SU-DHL-6 (cell line): ENCODE data around the gene RND1.

Experiments used
- H2AFZ ChIP-seq: fragments of 200-600 bp; sonication (generic); 2 replicates; pipeline ENCODE4 v1.6.1; 2014; ENCODE audit warnings: low read depth, mild to moderate bottlenecking, moderate library complexity, mixed read lengths, antibody characterized with exemption, low read length; ENCODE audit not compliant: severe bottlenecking
- H3F3A ChIP-seq: fragments of 200-600 bp; shearing (Covaris generic); 2 replicates; pipeline ENCODE4 v1.6.0; 2016; ENCODE audit warnings: antibody characterized with exemption, mild to moderate bottlenecking; ENCODE audit not compliant: insufficient read depth
- H3K27ac ChIP-seq: fragments of 200-600 bp; sonication (generic); 2 replicates; pipeline ENCODE4 v1.5.1; 2016; ENCODE audit warnings: low read depth, mild to moderate bottlenecking, low read length, moderate library complexity, mixed read lengths
- H3K27me3 ChIP-seq: fragments of 200-600 bp; sonication (generic), shearing (Covaris generic); 2 replicates; pipeline ENCODE4 v1.6.0; 2014; ENCODE audit warnings: mild to moderate bottlenecking, low read length
- H3K36me3 ChIP-seq: fragments of 200-600 bp; sonication (generic); 2 replicates; pipeline ENCODE4 v1.6.1; 2014; ENCODE audit warnings: mild to moderate bottlenecking, low read length, mixed read lengths
- H3K4me2 ChIP-seq: fragments of 300-600, 200-600 bp; shearing (Covaris generic), sonication (generic); 2 replicates; pipeline ENCODE4 v1.6.0; 2014; ENCODE audit warnings: low read length, low read depth, mild to moderate bottlenecking; ENCODE audit not compliant: poor library complexity, severe bottlenecking
- H3K4me3 ChIP-seq: fragments of 200-600 bp; sonication (generic); 2 replicates; pipeline ENCODE4 v1.5.1; 2014; ENCODE audit warnings: antibody characterized with exemption, low read length, mild to moderate bottlenecking, mixed read lengths; ENCODE audit not compliant: insufficient read depth, poor library complexity, severe bottlenecking
- H3K79me2 ChIP-seq: fragments of 200-600 bp; sonication (generic); 2 replicates; pipeline ENCODE4 v1.6.1; 2014; ENCODE audit warnings: mild to moderate bottlenecking, low read length, moderate library complexity; ENCODE audit not compliant: insufficient read depth
- H3K9ac ChIP-seq: fragments of 200-600 bp; sonication (generic); 2 replicates; pipeline ENCODE4 v1.7.0; 2014; ENCODE audit warnings: mild to moderate bottlenecking, low read length
- H3K9me2 ChIP-seq: fragments of 200-600 bp; sonication (generic); replicated peaks from 2 replicates; pipeline ENCODE4 v1.6.1; 2014; ENCODE audit warnings: low read length; ENCODE audit not compliant: insufficient read depth
- H3K9me3 ChIP-seq: fragments of 200-600 bp; sonication (generic); 2 replicates; pipeline ENCODE4 v1.6.1; 2014; ENCODE audit warnings: low read length, mixed read lengths; ENCODE audit not compliant: insufficient read depth
- H4K20me1 ChIP-seq: fragments of 200-600 bp; sonication (generic); 2 replicates; pipeline ENCODE4 v1.6.1; 2014; ENCODE audit warnings: low read depth, mild to moderate bottlenecking, antibody characterized with exemption, low read length, moderate library complexity, mixed read lengths
- EZH2phosphoT487 ChIP-seq: fragments of 200-600 bp; sonication (generic), shearing (Covaris generic); conservative IDR thresholded peaks from 2 replicates; pipeline ENCODE4 v1.6.1; 2018; ENCODE audit warnings: mild to moderate bottlenecking, antibody characterized with exemption, low read length, moderate library complexity, mixed read lengths
- TF ChIP-seq, protein P1 (sequence below): fragments of 200-600 bp; sonication (generic); IDR thresholded peaks from one replicate; pipeline ENCODE4 v1.5.1; 2017; ENCODE audit warnings: antibody characterized with exemption, mild to moderate bottlenecking, low read length, moderate library complexity; ENCODE audit not compliant: insufficient read depth, poor library complexity, severe bottlenecking

Gene RND1

DNA sequence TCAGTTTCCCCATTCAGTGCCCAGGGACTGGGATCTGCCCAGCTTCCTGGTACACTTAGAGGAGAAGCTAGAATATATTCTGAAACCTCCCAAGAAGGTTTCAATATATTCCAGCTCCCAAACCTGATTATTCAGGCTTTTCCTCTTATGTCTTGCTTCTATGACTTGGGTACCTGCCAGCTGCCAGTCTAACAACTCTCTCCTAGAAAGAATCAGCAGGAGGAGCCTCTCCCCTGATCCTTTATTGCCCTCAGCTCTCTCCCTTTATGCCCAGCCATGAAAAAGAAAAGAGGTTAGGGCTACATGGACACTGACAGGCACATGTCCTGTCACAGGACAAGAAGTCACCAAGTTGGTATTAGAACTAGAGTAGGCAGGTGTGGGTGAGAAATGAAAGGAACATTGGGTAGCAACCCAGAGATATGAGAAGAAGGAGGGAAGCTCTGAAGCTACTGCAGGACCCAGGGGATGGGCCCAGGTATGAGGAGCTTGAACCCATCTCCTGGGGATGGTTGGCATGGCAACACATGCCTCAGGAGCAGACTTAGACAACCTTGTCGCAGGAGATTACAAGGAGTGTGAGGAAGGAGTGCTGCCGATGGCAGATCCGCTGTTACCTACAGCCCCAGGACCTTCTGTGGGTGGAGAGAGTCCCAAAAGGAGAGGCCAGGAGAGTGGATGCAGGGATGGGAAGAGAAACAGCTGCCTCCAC, 49.4 kb downstream of the RND1 start:
- H3K36me3 ChIP-seq: no peaks in the 10 kb centered on the region
- no peaks in the 10 kb centered on the region for H3K79me2 ChIP-seq
- H3K9me2 ChIP-seq: no peaks in the 10 kb centered on the region
- peaks cover 15% of the 10 kb centered on the region for H3F3A ChIP-seq
- H3K9ac ChIP-seq: peak overlapping the region; percentile 87; the same call in 1 of the 2 replicates
- H3K27me3 ChIP-seq: no peaks in the 10 kb centered on the region
- no peak overlapping the region for H3K27ac ChIP-seq
- no peaks in the 10 kb centered on the region for H3K9me3 ChIP-seq
- TF ChIP-seq EZH2phosphoT487: no peak
- TF ChIP-seq, protein P1, sequence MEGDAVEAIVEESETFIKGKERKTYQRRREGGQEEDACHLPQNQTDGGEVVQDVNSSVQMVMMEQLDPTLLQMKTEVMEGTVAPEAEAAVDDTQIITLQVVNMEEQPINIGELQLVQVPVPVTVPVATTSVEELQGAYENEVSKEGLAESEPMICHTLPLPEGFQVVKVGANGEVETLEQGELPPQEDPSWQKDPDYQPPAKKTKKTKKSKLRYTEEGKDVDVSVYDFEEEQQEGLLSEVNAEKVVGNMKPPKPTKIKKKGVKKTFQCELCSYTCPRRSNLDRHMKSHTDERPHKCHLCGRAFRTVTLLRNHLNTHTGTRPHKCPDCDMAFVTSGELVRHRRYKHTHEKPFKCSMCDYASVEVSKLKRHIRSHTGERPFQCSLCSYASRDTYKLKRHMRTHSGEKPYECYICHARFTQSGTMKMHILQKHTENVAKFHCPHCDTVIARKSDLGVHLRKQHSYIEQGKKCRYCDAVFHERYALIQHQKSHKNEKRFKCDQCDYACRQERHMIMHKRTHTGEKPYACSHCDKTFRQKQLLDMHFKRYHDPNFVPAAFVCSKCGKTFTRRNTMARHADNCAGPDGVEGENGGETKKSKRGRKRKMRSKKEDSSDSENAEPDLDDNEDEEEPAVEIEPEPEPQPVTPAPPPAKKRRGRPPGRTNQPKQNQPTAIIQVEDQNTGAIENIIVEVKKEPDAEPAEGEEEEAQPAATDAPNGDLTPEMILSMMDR: no peak
- H2AFZ ChIP-seq: no peak overlapping the region
- no peak overlapping the region for H3K4me3 ChIP-seq
- no peaks in the 10 kb centered on the region for H4K20me1 ChIP-seq
- H3K4me2 ChIP-seq: peak overlapping the region; percentile 95

DNA sequence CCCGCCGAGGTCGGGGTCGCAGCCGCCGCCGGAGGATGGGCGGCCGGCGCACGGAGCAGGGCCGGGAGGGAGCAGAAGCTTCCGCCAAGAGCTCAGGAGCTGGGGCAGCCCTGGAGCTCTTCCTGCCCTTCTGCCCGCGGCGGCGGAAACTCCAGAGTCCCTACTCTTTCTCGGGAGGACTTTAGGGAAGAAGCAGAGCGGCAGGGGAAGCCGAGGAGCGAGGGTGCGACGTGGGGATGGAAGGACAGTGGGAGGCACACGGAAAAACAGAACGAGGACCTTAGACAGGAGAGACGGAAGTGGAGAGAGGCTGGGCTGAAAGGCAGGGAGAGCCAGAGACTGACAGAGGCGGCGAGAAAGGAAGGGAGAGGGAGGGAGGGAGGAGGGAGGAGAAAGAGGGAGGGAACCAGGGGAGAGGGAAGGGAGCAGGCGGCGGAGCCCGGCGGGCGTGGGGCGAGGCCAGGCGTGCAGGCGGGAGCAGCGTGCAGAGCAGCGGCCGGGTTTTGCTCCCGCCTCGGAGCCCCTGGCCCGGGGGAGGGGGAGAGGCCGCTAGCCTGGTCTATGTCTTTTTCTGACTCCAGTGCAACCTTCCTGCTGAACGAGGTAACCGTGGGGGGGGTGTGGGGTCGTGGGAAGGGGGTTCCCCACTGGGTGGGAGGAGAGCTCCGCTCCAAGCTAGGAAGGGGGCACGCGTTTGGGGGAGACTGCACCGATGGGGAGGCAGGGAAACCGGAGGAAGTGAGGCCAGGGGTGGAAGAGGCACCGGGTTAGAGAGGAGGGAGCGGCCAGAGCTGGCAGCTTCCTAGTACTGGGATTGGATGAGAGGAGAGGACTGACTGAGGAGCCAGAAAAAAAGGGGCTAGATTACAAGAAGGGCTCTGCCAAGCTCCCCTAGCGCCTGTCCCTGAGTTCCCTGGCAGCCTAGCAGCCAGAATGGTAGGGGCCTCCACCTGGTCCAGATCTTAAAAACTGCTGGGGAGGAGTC, 50.3 kb downstream of the RND1 start:
- Histone ChIP-seq H3K79me2 (no peaks in the 10 kb centered on the region), H3K4me2 (peak overlapping the region; percentile 95), H3K9me2 (no peaks in the 10 kb centered on the region), H3K9ac (peak overlapping the region; percentile 87), H3K27ac (peak overlapping the region; percentile 8; the same call in 1 of the 2 replicates), H4K20me1 (no peaks in the 10 kb centered on the region), H2AFZ (peak overlapping the region; percentile 100), H3K27me3 (no peaks in the 10 kb centered on the region), H3F3A (peaks cover 15% of the 10 kb centered on the region), H3K9me3 (no peaks in the 10 kb centered on the region), H3K36me3 (no peaks in the 10 kb centered on the region), H3K4me3 (peak overlapping the region; percentile 62)
- TF ChIP-seq, protein P1: no peak
- TF ChIP-seq EZH2phosphoT487: no peak

- no peaks in the 10 kb centered on the region for H3K79me2 ChIP-seq
- H3K4me3 ChIP-seq: peak overlapping the region; percentile 62
- H3K27ac ChIP-seq: peak overlapping the region; percentile 8; the same call in 1 of the 2 replicates
- no peaks in the 10 kb centered on the region for H4K20me1 ChIP-seq
- no peaks in the 10 kb centered on the region for H3K36me3 ChIP-seq
- peak overlapping the region; percentile 87 for H3K9ac ChIP-seq
- H3K27me3 ChIP-seq: no peaks in the 10 kb centered on the region
- H3K9me3 ChIP-seq: no peaks in the 10 kb centered on the region
- no peaks in the 10 kb centered on the region for H3K9me2 ChIP-seq
- no peak for TF ChIP-seq EZH2phosphoT487
- TF ChIP-seq, protein P1: peak; percentile 99
- peaks cover 15% of the 10 kb centered on the region for H3F3A ChIP-seq
- peak overlapping the region; percentile 95 for H3K4me2 ChIP-seq
- peak overlapping the region; percentile 100 for H2AFZ ChIP-seq
Measured at GRCh38 chr12:48814262-48815125, 51.2 kb downstream of the RND1 start.
